ENCODE results near the gene PCGF3.
"Not testable (repeated sequence)": the region's sequence is repeated elsewhere in the genome, so short reads cannot be mapped to it uniquely, and the experiment has no call there.

Gene PCGF3

GRCh38 chr4:803884-804283 lies 98.3 kb downstream of the PCGF3 start:
- no peak for DNase-seq

- no peak for DNase-seq
Observed at GRCh38 chr4:804804-805203, 99.2 kb downstream of the PCGF3 start.

GRCh38 chr4:806979-807378 lies 101.3 kb downstream of the PCGF3 start:
- not testable (repeated sequence) for DNase-seq

GRCh38 chr4:807792-808191 lies 102.2 kb downstream of the PCGF3 start:
- DNase-seq, result no peak

GRCh38 chr4:808860-809570 lies 103.4 kb downstream of the PCGF3 start:
- DNase-seq, result no peak

GRCh38 chr4:813900-814299 lies 108.3 kb downstream of the PCGF3 start:
- DNase-seq, result no peak

- no peak for DNase-seq
Observed at GRCh38 chr4:814312-814850, 108.7 kb downstream of the PCGF3 start.

- DNase-seq, result no peak
Observed at GRCh38 chr4:815464-816146, 110.0 kb downstream of the PCGF3 start.

GRCh38 chr4:818106-818921 lies 112.7 kb downstream of the PCGF3 start:
- DNase-seq, result no peak

- no peak for DNase-seq
Observed at GRCh38 chr4:819401-820229, 114.0 kb downstream of the PCGF3 start.

Measured in T-helper 1 cell (primary cell).